Aorta (tissue), 5 donors: Measurements from ENCODE around the gene CACNA1E. TPM values are rescaled to one million over a fixed set of nuclear protein-coding genes. Genes with fewer than 3 reads are reported as not detected.

ENCODE experiments used
- ATAC-seq: fragments of 200-7000 bp; cut with Tn5 transposase; one replicate; pipeline ENCODE4 v1.9.1; 2022; ENCODE audit warnings: moderate library complexity; ENCODE audit not compliant: low FRiP score
- DNase-seq, 2 donors: peaks; one replicate each; pipeline ENCODE4 v3.0.0-alpha.2; 2020
- H3K27ac ChIP-seq, 2 donors: one replicate each; pipeline ENCODE4 v1.5.1; 2013; ENCODE audit warnings: low read length in 2 of 2, mild to moderate bottlenecking in 2 of 2, moderate library complexity in 2 of 2, control low read depth in 1 of 2, inconsistent platforms in 1 of 2, low read depth in 1 of 2
- H3K27me3 ChIP-seq, 2 donors: one replicate each; pipeline ENCODE4 v1.6.1; 2013; ENCODE audit warnings: control low read depth in 1 of 2, low read length in 1 of 2, mild to moderate bottlenecking in 1 of 2, moderate library complexity in 1 of 2; ENCODE audit not compliant: insufficient read depth in 2 of 2, control insufficient read depth in 1 of 2
- H3K36me3 ChIP-seq, 2 donors: one replicate each; pipeline ENCODE4 v1.6.1; 2013; ENCODE audit warnings: control low read depth in 1 of 2, low read length in 1 of 2, mild to moderate bottlenecking in 1 of 2; ENCODE audit not compliant: insufficient read depth in 2 of 2, control insufficient read depth in 1 of 2
- H3K4me1 ChIP-seq, 2 donors: one replicate each; pipeline ENCODE4 v1.6.1; 2013; ENCODE audit warnings: low read length in 2 of 2, control low read depth in 1 of 2, mild to moderate bottlenecking in 1 of 2, moderate library complexity in 1 of 2; ENCODE audit not compliant: insufficient read depth in 2 of 2, control insufficient read depth in 1 of 2
- H3K4me3 ChIP-seq, 2 donors: one replicate each; pipeline ENCODE4 v1.5.1; 2013; ENCODE audit warnings: low read length in 2 of 2, control low read depth in 1 of 2, mild to moderate bottlenecking in 1 of 2
- H3K9me3 ChIP-seq: one replicate; pipeline ENCODE4 v1.6.1; 2013; ENCODE audit warnings: mild to moderate bottlenecking, low read length; ENCODE audit not compliant: control insufficient read depth
- WGBS, 2 donors: extraction: QIAGEN DNeasy Blood & Tissue Kit; methylation state at CpG; one replicate each; pipeline ENCODE4 v1.1.7; 2013; 5-methylcytosine and 5-hydroxymethylcytosine counted together
- intact Hi-C, 2 donors: fragments of 100-400 bp; cut with DNase I; formaldehyde crosslinking; loops; one replicate each; pipeline versions ENCODE4 v1.14.2 to v1.15.0; 2022
- polyA plus RNA-seq, 2 donors: library from polyadenylated mRNA; stranded (reverse); fragments of 200-250 nt; gene quantifications; one replicate each; pipeline ENCODE4 v1.2.3, GENCODE V29; 2013
- total RNA-seq, 2 donors: library from RNA; stranded (reverse); fragmentation: NEBNext Ultra II Directional; extraction: Animal tissue kit (Norgen Biotek cat#: 25700); gene quantifications; one replicate each; pipeline ENCODE4 v1.2.1, GENCODE V29; 2021
- donor health status: healthy with polysubstance abuse.
- donor health status: Bipolar disorder and iron deficiency.
- donor health status: DM: no; HTN: no; CAD: no.
- donor health status: DM: no; HTN: no; CAD: no.
- donor health status: DM: yes; HTN: yes; CAD: no.

CACNA1E gene
- total and polyA plus RNA-seq, 4 donors = 0.06 to 0.19 TPM; not detected in 2

GRCh38 chr1:181632960-181633359 lies 149.6 kb downstream of the CACNA1E start:
- no peaks in the 10 kb centered on the region for H3K36me3 ChIP-seq
- WGBS, 2 donors = 81 to 82% methylated on average over 6 of the region's 6 CpGs
- intact Hi-C loops = no loop called here
- no peak for DNase-seq
- H3K27ac ChIP-seq = no peak overlapping the region
- no peaks in the 10 kb centered on the region for H3K4me1 ChIP-seq
- no peaks in the 10 kb centered on the region for H3K9me3 ChIP-seq
- no peak overlapping the region for H3K4me3 ChIP-seq
- H3K27me3 ChIP-seq = no peaks in the 10 kb centered on the region
- no peak for ATAC-seq

- H3K27me3 ChIP-seq = no peaks in the 10 kb centered on the region
- WGBS, 2 donors = 24 to 38% methylated on average over 1 of the region's 1 CpG
- no peak overlapping the region for H3K4me3 ChIP-seq
- H3K9me3 ChIP-seq = no peaks in the 10 kb centered on the region
- ATAC-seq (no peak), DNase-seq (no peak)
- H3K36me3 ChIP-seq = no peaks in the 10 kb centered on the region
- no peaks in the 10 kb centered on the region for H3K4me1 ChIP-seq
- intact Hi-C loops = no loop called here
- no peak overlapping the region for H3K27ac ChIP-seq
These were observed 151.8 kb downstream of the CACNA1E start for GRCh38 chr1:181635110-181635509.

GRCh38 chr1:181637998-181638397 lies 154.7 kb downstream of the CACNA1E start:
- Histone ChIP-seq H3K27ac (no peak overlapping the region), H3K4me1 (no peaks in the 10 kb centered on the region), H3K27me3 (no peaks in the 10 kb centered on the region), H3K36me3 (no peaks in the 10 kb centered on the region), H3K4me3 (no peak overlapping the region), H3K9me3 (no peaks in the 10 kb centered on the region)
- intact Hi-C loops = no loop called here
- no peak for ATAC-seq
- no peak for DNase-seq

- WGBS, 2 donors = 71 to 77% methylated on average over 3 of the region's 3 CpGs
- DNase-seq (no peak), ATAC-seq (no peak)
- Histone ChIP-seq H3K27me3 (no peaks in the 10 kb centered on the region), H3K4me1 (no peaks in the 10 kb centered on the region), H3K9me3 (no peaks in the 10 kb centered on the region), H3K36me3 (no peaks in the 10 kb centered on the region), H3K4me3 (no peak overlapping the region), H3K27ac (no peak overlapping the region)
- intact Hi-C loops = no loop called here
These were observed 157.6 kb downstream of the CACNA1E start for GRCh38 chr1:181640956-181641355.

GRCh38 chr1:181643631-181644030 lies 160.3 kb downstream of the CACNA1E start:
- no peaks in the 10 kb centered on the region for H3K36me3 ChIP-seq
- no peak overlapping the region for H3K4me3 ChIP-seq
- H3K9me3 ChIP-seq = no peaks in the 10 kb centered on the region
- WGBS, 2 donors = 47 to 63% methylated on average over 3 of the region's 3 CpGs
- no peak for ATAC-seq
- H3K27me3 ChIP-seq = no peaks in the 10 kb centered on the region
- H3K27ac ChIP-seq = no peak overlapping the region
- intact Hi-C loops = no loop called here
- no peak for DNase-seq
- no peaks in the 10 kb centered on the region for H3K4me1 ChIP-seq

GRCh38 chr1:181645171-181645570 lies 161.9 kb downstream of the CACNA1E start:
- no peaks in the 10 kb centered on the region for H3K36me3 ChIP-seq
- H3K27me3 ChIP-seq = no peaks in the 10 kb centered on the region
- H3K4me3 ChIP-seq = no peak overlapping the region
- no peaks in the 10 kb centered on the region for H3K9me3 ChIP-seq
- DNase-seq (no peak), ATAC-seq (no peak)
- 76 to 78% methylated on average over 5 of the region's 5 CpGs for WGBS, 2 donors
- no peak overlapping the region for H3K27ac ChIP-seq
- intact Hi-C loops = no loop called here
- H3K4me1 ChIP-seq = no peaks in the 10 kb centered on the region

- DNase-seq = no peak
- no peak overlapping the region for H3K27ac ChIP-seq
- H3K4me3 ChIP-seq = no peak overlapping the region
- no peaks in the 10 kb centered on the region for H3K36me3 ChIP-seq
- H3K9me3 ChIP-seq = no peaks in the 10 kb centered on the region
- no peaks in the 10 kb centered on the region for H3K4me1 ChIP-seq
- no peak for ATAC-seq
- no peaks in the 10 kb centered on the region for H3K27me3 ChIP-seq
- 76 to 79% methylated on average over 8 of the region's 8 CpGs for WGBS, 2 donors
- intact Hi-C loops = no loop called here
These were observed 163.4 kb downstream of the CACNA1E start for GRCh38 chr1:181646710-181647109.

- H3K9me3 ChIP-seq = no peaks in the 10 kb centered on the region
- DNase-seq (no peak), ATAC-seq (no peak)
- no peak overlapping the region for H3K27ac ChIP-seq
- H3K27me3 ChIP-seq = no peaks in the 10 kb centered on the region
- no peaks in the 10 kb centered on the region for H3K4me1 ChIP-seq
- H3K36me3 ChIP-seq = no peaks in the 10 kb centered on the region
- intact Hi-C loops = no loop called here
- H3K4me3 ChIP-seq = no peak overlapping the region
- WGBS, 2 donors = 23 to 39% methylated on average over 11 of the region's 11 CpGs
These were observed 164.2 kb downstream of the CACNA1E start for GRCh38 chr1:181647314-181648035.

- Histone ChIP-seq H3K9me3 (no peaks in the 10 kb centered on the region), H3K4me1 (no peaks in the 10 kb centered on the region), H3K4me3 (no peak overlapping the region), H3K27me3 (no peaks in the 10 kb centered on the region), H3K27ac (no peak overlapping the region), H3K36me3 (no peaks in the 10 kb centered on the region)
- DNase-seq (no peak), ATAC-seq (no peak)
- 56 to 59% methylated on average over 1 of the region's 1 CpG for WGBS, 2 donors
- intact Hi-C loops = no loop called here
These were observed 168.0 kb downstream of the CACNA1E start for GRCh38 chr1:181651276-181651675.
